Fibroblast of lung (primary cell): ENCODE data around the gene MRTFA. TPM values are rescaled to one million over a fixed set of nuclear protein-coding genes. Genes with fewer than 3 reads are reported as not detected.
A peak's percentile ranks its signal among the peaks of the same experiment; 100 is the strongest.

Experiments used
- DNase-seq, 2 donors: peaks; one replicate each; pipeline versions ENCODE4 v3.0.0 to v3.0.0-alpha.2; 2010; ENCODE audit warnings: low read depth in 2 of 2
- H2AFZ ChIP-seq: 2 replicates; pipeline ENCODE4 v1.5.1; 2012; ENCODE audit warnings: low read length, control low read depth, inconsistent platforms
- H3K27ac ChIP-seq: 2 replicates; pipeline ENCODE4 v1.5.1; 2011; ENCODE audit warnings: low read length, control low read depth; ENCODE audit not compliant: insufficient read depth
- H3K27me3 ChIP-seq: 2 replicates; pipeline ENCODE4 v1.5.1; 2011; ENCODE audit warnings: mild to moderate bottlenecking, low read length; ENCODE audit not compliant: control insufficient read depth, insufficient read depth
- H3K36me3 ChIP-seq: 2 replicates; pipeline ENCODE4 v1.5.1; 2011; ENCODE audit warnings: low read length; ENCODE audit not compliant: control insufficient read depth, insufficient read depth
- H3K4me1 ChIP-seq: 2 replicates; pipeline ENCODE4 v1.5.1; 2011; ENCODE audit warnings: low read length; ENCODE audit not compliant: control insufficient read depth, insufficient read depth; ENCODE audit errors: extremely low read depth
- H3K4me2 ChIP-seq: 2 replicates; pipeline ENCODE4 v1.5.1; 2011; ENCODE audit warnings: low read length, control low read depth; ENCODE audit not compliant: insufficient read depth; ENCODE audit errors: extremely low read depth
- H3K4me3 ChIP-seq, 4 experiments: fragments of 200-600 bp in 1 of 4; sonication (generic) in 1 of 4; replicated peaks in 1 of 4; 2 replicates each; pipeline ENCODE4 v1.5.1; 2011 to 2016; ENCODE audit warnings: low read length in 4 of 4, low read depth in 3 of 4, mild to moderate bottlenecking in 3 of 4, control low read depth in 2 of 4, inconsistent platforms in 1 of 4, mixed read lengths in 1 of 4; ENCODE audit not compliant: insufficient read depth in 1 of 4; ENCODE audit errors: control extremely low read depth in 1 of 4
- H3K79me2 ChIP-seq: 2 replicates; pipeline ENCODE4 v1.5.1; 2012; ENCODE audit warnings: mild to moderate bottlenecking, low read length, inconsistent platforms; ENCODE audit not compliant: control insufficient read depth, insufficient read depth
- H3K9ac ChIP-seq: 2 replicates; pipeline ENCODE4 v1.5.1; 2011; ENCODE audit warnings: mild to moderate bottlenecking, low read length, control low read depth; ENCODE audit not compliant: insufficient read depth
- H3K9me3 ChIP-seq: 2 replicates; pipeline ENCODE4 v1.5.1; 2012; ENCODE audit warnings: low read depth, low read length; ENCODE audit not compliant: control insufficient read depth, insufficient read depth
- H4K20me1 ChIP-seq: 2 replicates; pipeline ENCODE4 v1.5.1; 2011; ENCODE audit warnings: low read length; ENCODE audit not compliant: control insufficient read depth, insufficient read depth; ENCODE audit errors: extremely low read depth
- EZH2 ChIP-seq: IDR thresholded peaks from 2 replicates; pipeline ENCODE4 v1.5.1; 2012; ENCODE audit warnings: low read length, control low read depth, mild to moderate bottlenecking; ENCODE audit errors: missing control alignments
- polyA plus RNA-seq, 2 donors: library from polyadenylated mRNA; depleted of rRNA in 1 of 2; stranded (reverse) in 1 of 2; unstranded in 1 of 2; fragments of >200 nt; gene quantifications; 2 replicates each; pipeline ENCODE4 v1.2.1, GENCODE V29; 2011 to 2012; ENCODE audit warnings: missing spikeins in 1 of 2
- total RNA-seq: library from RNA; depleted of rRNA; stranded (reverse); fragments of >200 nt; gene quantifications from 2 replicates; pipeline ENCODE4 v1.2.1, GENCODE V29; 2014
- TF ChIP-seq, protein P1 (sequence below), 2 donors: IDR thresholded peaks in 1 of 2; conservative IDR thresholded peaks in 1 of 2; 1 replicate in 1 of 2; 2 replicates in 1 of 2; pipeline ENCODE4 v1.5.1; 2011 to 2012; ENCODE audit warnings: low read length in 2 of 2, control low read depth in 1 of 2, inconsistent platforms in 1 of 2, low read depth in 1 of 2, mild to moderate bottlenecking in 1 of 2

Gene MRTFA
- total and polyA plus RNA-seq, 2 donors (not counting 1 experiment from before 2014, with no cell fraction given): 7.6 to 23.0 TPM

DNA sequence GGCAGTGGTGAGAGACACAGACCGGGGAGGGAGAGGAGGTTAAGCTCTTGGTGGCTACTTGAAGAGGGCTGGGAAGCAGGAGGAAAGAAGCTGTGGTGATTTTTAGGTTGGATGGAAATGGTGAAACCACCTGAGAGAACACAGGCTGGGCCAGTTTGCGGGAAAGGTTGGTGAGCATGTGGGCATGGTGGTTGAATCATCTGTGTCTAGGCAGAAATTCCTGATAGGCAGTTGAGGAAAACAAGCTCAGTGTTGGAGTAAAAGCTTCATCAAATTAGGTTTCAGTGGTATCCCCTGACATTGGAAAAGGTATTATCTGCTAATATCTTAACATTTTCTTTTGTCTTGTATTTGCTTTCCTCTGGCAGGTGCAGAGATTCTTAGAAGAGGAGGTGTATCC lies 270.5 kb downstream of the MRTFA start:
- H3K36me3 ChIP-seq: peaks cover 25% of the 10 kb centered on the region
- H3K4me2 ChIP-seq: no peak overlapping the region
- H3K27ac ChIP-seq: no peak overlapping the region
- H3K79me2 ChIP-seq: peaks cover 3% of the 10 kb centered on the region
- H3K4me1 ChIP-seq: no peaks in the 10 kb centered on the region
- H3K9ac ChIP-seq: no peak overlapping the region
- H3K9me3 ChIP-seq: no peaks in the 10 kb centered on the region
- no peaks in the 10 kb centered on the region for H4K20me1 ChIP-seq
- TF ChIP-seq EZH2: no peak
- TF ChIP-seq, protein P1, sequence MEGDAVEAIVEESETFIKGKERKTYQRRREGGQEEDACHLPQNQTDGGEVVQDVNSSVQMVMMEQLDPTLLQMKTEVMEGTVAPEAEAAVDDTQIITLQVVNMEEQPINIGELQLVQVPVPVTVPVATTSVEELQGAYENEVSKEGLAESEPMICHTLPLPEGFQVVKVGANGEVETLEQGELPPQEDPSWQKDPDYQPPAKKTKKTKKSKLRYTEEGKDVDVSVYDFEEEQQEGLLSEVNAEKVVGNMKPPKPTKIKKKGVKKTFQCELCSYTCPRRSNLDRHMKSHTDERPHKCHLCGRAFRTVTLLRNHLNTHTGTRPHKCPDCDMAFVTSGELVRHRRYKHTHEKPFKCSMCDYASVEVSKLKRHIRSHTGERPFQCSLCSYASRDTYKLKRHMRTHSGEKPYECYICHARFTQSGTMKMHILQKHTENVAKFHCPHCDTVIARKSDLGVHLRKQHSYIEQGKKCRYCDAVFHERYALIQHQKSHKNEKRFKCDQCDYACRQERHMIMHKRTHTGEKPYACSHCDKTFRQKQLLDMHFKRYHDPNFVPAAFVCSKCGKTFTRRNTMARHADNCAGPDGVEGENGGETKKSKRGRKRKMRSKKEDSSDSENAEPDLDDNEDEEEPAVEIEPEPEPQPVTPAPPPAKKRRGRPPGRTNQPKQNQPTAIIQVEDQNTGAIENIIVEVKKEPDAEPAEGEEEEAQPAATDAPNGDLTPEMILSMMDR (conservative IDR thresholded peaks at IDR 0.05 in 1 of 2, IDR thresholded peaks at IDR 0.05 in 1 of 2; ENCODE audit: low read depth in 1 of 2, low read length in 2 of 2): no peak
- H2AFZ ChIP-seq: no peak overlapping the region
- H3K27me3 ChIP-seq: no peaks in the 10 kb centered on the region
- DNase-seq: no peak
- no peak overlapping the region for H3K4me3 ChIP-seq

DNA sequence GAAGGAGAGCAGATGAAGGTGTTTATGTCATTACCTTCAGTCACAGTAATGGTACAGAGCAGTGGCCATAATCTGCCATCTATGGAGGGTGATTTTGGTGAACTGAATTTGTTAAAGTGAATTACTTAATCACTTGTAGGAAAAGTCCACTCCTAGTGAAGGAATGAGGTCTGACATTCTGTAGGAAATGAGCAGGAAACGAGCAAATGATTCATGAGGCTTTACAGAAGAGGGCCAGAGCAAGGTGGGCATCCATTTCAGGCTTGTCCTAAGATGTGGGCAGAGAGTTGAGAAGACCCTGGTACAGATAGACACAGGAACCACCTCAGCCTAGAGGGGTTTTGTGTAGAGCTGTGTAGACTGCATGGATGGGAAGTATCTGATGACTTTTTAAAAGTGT lies 272.1 kb downstream of the MRTFA start:
- Histone ChIP-seq H3K9me3 (no peaks in the 10 kb centered on the region), H3K27ac (no peak overlapping the region), H3K4me1 (no peaks in the 10 kb centered on the region), H3K4me3 (no peak overlapping the region), H2AFZ (no peak overlapping the region), H3K27me3 (no peaks in the 10 kb centered on the region), H3K4me2 (no peak overlapping the region), H3K79me2 (no peaks in the 10 kb centered on the region), H3K36me3 (peaks cover 30% of the 10 kb centered on the region), H3K9ac (no peak overlapping the region), H4K20me1 (no peaks in the 10 kb centered on the region)
- TF ChIP-seq, protein P1 (conservative IDR thresholded peaks at IDR 0.05 in 1 of 2, IDR thresholded peaks at IDR 0.05 in 1 of 2; ENCODE audit: low read depth in 1 of 2, low read length in 2 of 2): no peak
- no peak for TF ChIP-seq EZH2
- DNase-seq: no peak

DNA sequence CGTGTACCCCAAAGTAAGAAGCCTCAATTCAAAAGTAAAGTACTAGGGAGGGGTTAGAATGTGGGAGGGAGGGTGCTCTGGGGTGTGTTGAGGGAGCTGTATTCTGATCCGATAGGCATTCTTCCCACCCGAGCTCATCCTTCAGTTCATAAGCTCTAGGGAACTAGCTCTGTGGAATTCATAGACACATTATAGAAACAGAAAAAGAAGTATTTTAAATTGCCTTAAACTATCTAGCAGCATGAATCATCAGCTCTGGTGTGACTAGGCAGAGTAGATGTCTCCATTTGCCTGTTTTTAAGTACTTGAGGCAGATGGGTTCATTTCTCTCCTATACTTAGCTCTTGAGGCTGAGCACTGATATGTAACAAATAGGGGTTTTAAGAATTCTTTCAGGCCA lies 273.5 kb downstream of the MRTFA start:
- Histone ChIP-seq H3K9me3 (no peaks in the 10 kb centered on the region), H3K79me2 (no peaks in the 10 kb centered on the region), H3K36me3 (peaks cover 32% of the 10 kb centered on the region), H3K27ac (peak overlapping the region; percentile 31), H3K4me1 (no peaks in the 10 kb centered on the region), H3K4me3 (no peak overlapping the region), H4K20me1 (no peaks in the 10 kb centered on the region), H3K9ac (no peak overlapping the region), H2AFZ (no peak overlapping the region), H3K27me3 (no peaks in the 10 kb centered on the region), H3K4me2 (no peak overlapping the region)
- TF ChIP-seq EZH2: no peak
- TF ChIP-seq, protein P1 (conservative IDR thresholded peaks at IDR 0.05 in 1 of 2, IDR thresholded peaks at IDR 0.05 in 1 of 2; ENCODE audit: low read depth in 1 of 2, low read length in 2 of 2): no peak
- DNase-seq: peak in 1 of 2 donors; percentile 61
